HepG2 (cell line): ENCODE results near the gene EPG5. TPM values are rescaled to one million over a fixed set of nuclear protein-coding genes. Genes with fewer than 3 reads are reported as not detected.

Experiments
- ATAC-seq: fragments of 200-7000 bp; cut with Tn5 transposase; 3 replicates; pipeline ENCODE4 v1.9.1; 2020; ENCODE audit warnings: mild to moderate bottlenecking, moderate library complexity
- BruUV-seq: library from RNA; stranded (reverse); fragments of 400-500 nt; replicated peaks from 2 replicates; lab custom pipeline; 2021; lab: Mats Ljungman, UMichigan
- CTCF ChIA-PET: fragments of 300-600 bp; formaldehyde crosslinking; extraction: SDS; loops from one replicate; lab custom pipeline; 2021; ENCODE audit warnings: low total read pairs, inconsistent platforms, low intra/inter-chr PET ratio; lab: Yijun Ruan, JAX
- POLR2A ChIA-PET: fragments of 350-600 bp; sonication (Branson Sonifier 250); formaldehyde crosslinking; loops from one replicate; lab custom pipeline; 2020; ENCODE audit warnings: antibody characterized with exemption, inconsistent platforms; lab: Yijun Ruan, JAX
- DNase-seq: peaks from one replicate; pipeline ENCODE4 v3.0.0-alpha.2; 2015; ENCODE audit warnings: low spot score
- FAIRE-seq: peaks from 3 replicates; lab custom pipeline; 2011; peaks lifted over from hg19 to GRCh38; lab: Jason Lieb, UNC
- H2AFZ ChIP-seq: one replicate; pipeline ENCODE4 v1.6.1; 2011; ENCODE audit warnings: low read length, inconsistent platforms
- H3K27ac ChIP-seq: fragments of 300-600 bp; 3 replicates; pipeline ENCODE4 v1.8.0; 2011; ENCODE audit warnings: mixed run types, mild to moderate bottlenecking, mixed read lengths, low read length, inconsistent platforms; ENCODE audit not compliant: insufficient read depth; ENCODE audit errors: extremely low read length
- H3K27me3 ChIP-seq, 2 experiments: fragments of 200-600 bp in 1 of 2; 2 replicates in 1 of 2; 3 replicates in 1 of 2; pipeline versions ENCODE4 v1.6.0 to v1.8.0; 2011; ENCODE audit warnings: low read length in 2 of 2, mild to moderate bottlenecking in 2 of 2, moderate library complexity in 2 of 2, inconsistent platforms in 1 of 2; ENCODE audit not compliant: insufficient read depth in 2 of 2, control insufficient read depth in 1 of 2
- H3K36me3 ChIP-seq, 2 experiments: fragments of 200-600 bp in 1 of 2; replicated peaks in 1 of 2; 2 replicates in 1 of 2; 3 replicates in 1 of 2; pipeline versions ENCODE4 v1.5.1 to v1.8.0; 2011; ENCODE audit warnings: low read length in 2 of 2, inconsistent platforms in 1 of 2; ENCODE audit not compliant: insufficient read depth in 2 of 2, control insufficient read depth in 1 of 2
- H3K4me1 ChIP-seq: 2 replicates; pipeline ENCODE4 v1.5.1; 2012; ENCODE audit warnings: low read length, inconsistent platforms; ENCODE audit not compliant: insufficient read depth
- H3K4me2 ChIP-seq: 2 replicates; pipeline ENCODE4 v1.6.0; 2011; ENCODE audit warnings: low read depth, low read length, inconsistent platforms
- H3K4me3 ChIP-seq, 3 experiments: fragments of 200-600 bp in 1 of 3; sonication (generic), shearing (Covaris generic) in 1 of 3; replicated peaks in 1 of 3; 2 replicates each; pipeline ENCODE4 v1.5.1; 2011 to 2016; ENCODE audit warnings: low read length in 3 of 3, inconsistent platforms in 2 of 3, low read depth in 2 of 3, mild to moderate bottlenecking in 2 of 3, control low read depth in 1 of 3, mixed read lengths in 1 of 3; ENCODE audit not compliant: insufficient read depth in 1 of 3
- H3K79me2 ChIP-seq: one replicate; pipeline ENCODE4 v1.6.1; 2011; ENCODE audit warnings: low read length, inconsistent platforms; ENCODE audit not compliant: insufficient read depth
- H3K9ac ChIP-seq: 2 replicates; pipeline ENCODE4 v1.6.0; 2011; ENCODE audit warnings: mild to moderate bottlenecking, low read depth, low read length, inconsistent platforms; ENCODE audit not compliant: insufficient read depth
- H3K9me3 ChIP-seq: 2 replicates; pipeline ENCODE4 v1.5.1; 2012; ENCODE audit warnings: mild to moderate bottlenecking, low read length
- H4K20me1 ChIP-seq: 2 replicates; pipeline ENCODE4 v1.6.0; 2011; ENCODE audit warnings: inconsistent platforms, mild to moderate bottlenecking, low read length, moderate library complexity; ENCODE audit not compliant: insufficient read depth
- JARID2 ChIP-seq: sonication (generic); formaldehyde crosslinking; IDR thresholded peaks from 2 replicates; pipeline ENCODE4 v1.8.1; 2023; ENCODE audit warnings: missing genetic modification reagents, inconsistent platforms; ENCODE audit not compliant: insufficient replicate concordance
- KAT8 ChIP-seq: IDR thresholded peaks from 2 replicates; pipeline ENCODE4 v1.6.1; 2016; ENCODE audit warnings: missing genetic modification reagents, missing compliant biosample characterization
- PHB2 ChIP-seq: fragments of 450-650 bp; IDR thresholded peaks from 2 replicates; pipeline ENCODE4 v1.6.1; 2018; ENCODE audit not compliant: partially characterized antibody
- ZNF3 ChIP-seq: IDR thresholded peaks from 2 replicates; pipeline ENCODE4 v1.7.0; 2017; ENCODE audit warnings: inconsistent platforms
- ZNF432 ChIP-seq: sonication (generic); formaldehyde crosslinking; IDR thresholded peaks from 2 replicates; pipeline ENCODE4 v1.5.0; 2020; ENCODE audit warnings: missing genetic modification reagents, mild to moderate bottlenecking, borderline replicate concordance
- ZNF569 ChIP-seq: sonication (generic); formaldehyde crosslinking; IDR thresholded peaks from 2 replicates; pipeline ENCODE4 v1.5.0; 2020; ENCODE audit warnings: mild to moderate bottlenecking, missing genetic modification reagents, moderate library complexity, borderline replicate concordance
- ZNF788 ChIP-seq: sonication (generic); formaldehyde crosslinking; IDR thresholded peaks from 2 replicates; pipeline ENCODE4 v1.5.0; 2020; ENCODE audit warnings: mild to moderate bottlenecking, missing genetic modification reagents, borderline replicate concordance
- ZNF790 ChIP-seq: sonication (generic); formaldehyde crosslinking; IDR thresholded peaks from 2 replicates; pipeline ENCODE4 v1.8.0; 2022; ENCODE audit warnings: missing genetic modification reagents, mild to moderate bottlenecking, borderline replicate concordance
- WGBS: methylation state at CpG from one replicate; pipeline ENCODE4 v1.1.6; 2017; ENCODE audit warnings: low lambda C conversion rate; 5-methylcytosine and 5-hydroxymethylcytosine counted together
- in situ Hi-C: cut with HindIII; loops from 2 replicates; pipeline ENCODE4 v1.10.0; 2017; ENCODE audit warnings: low pct_unique_long_range_greater_than_20kb; ENCODE audit not compliant: extremely low pct_ligation_motif_present
- intact Hi-C: fragments of 100-400 bp; cut with micrococcal nuclease; formaldehyde crosslinking; loops from one replicate; pipeline ENCODE4 v1.10.0; 2022; ENCODE audit not compliant: unreplicated experiment
- polyA plus RNA-seq, 8 experiments: library from polyadenylated mRNA; depleted of rRNA in 3 of 8; stranded (reverse) in 7 of 8; unstranded in 1 of 8; fragments of >200 nt; fragmentation: Illumina TruSeq in 4 of 8; extraction: Trizol in 4 of 8; gene quantifications; 2 replicates each; pipeline versions ENCODE4 v1.2.1 to v1.2.3, GENCODE V29; 2011 to 2016; ENCODE audit warnings: low read depth in 4 of 8, missing spikeins in 1 of 8, mixed read lengths in 1 of 8; ENCODE audit not compliant: insufficient read depth in 1 of 8
- total RNA-seq, 5 experiments: library from RNA; depleted of rRNA; stranded (reverse); fragments of >200 nt; fragmentation: Illumina TruSeq; extraction: Trizol; gene quantifications; 2 replicates each; pipeline ENCODE4 v1.2.3, GENCODE V29; 2016; ENCODE audit warnings: low read depth in 1 of 5
- TF ChIP-seq, protein P1 (sequence below): sonication (generic); formaldehyde crosslinking; IDR thresholded peaks from 2 replicates; pipeline ENCODE4 v1.5.0; 2020; ENCODE audit warnings: mild to moderate bottlenecking, missing genetic modification reagents
- TF ChIP-seq, protein P2 (sequence below): sonication (generic); formaldehyde crosslinking; IDR thresholded peaks from 2 replicates; pipeline ENCODE4 v1.4.0; 2020; ENCODE audit warnings: missing genetic modification reagents, borderline replicate concordance
- TF ChIP-seq, protein P3 (sequence below): sonication (generic); formaldehyde crosslinking; IDR thresholded peaks from 2 replicates; pipeline ENCODE4 v1.4.0; 2020; ENCODE audit warnings: missing genetic modification reagents
- TF ChIP-seq, protein P4 (sequence below): sonication (generic); formaldehyde crosslinking; IDR thresholded peaks from 2 replicates; pipeline ENCODE4 v1.4.0; 2020; ENCODE audit warnings: low read depth, mild to moderate bottlenecking, missing genetic modification reagents
- TF ChIP-seq, protein P5 (sequence below): sonication (generic); formaldehyde crosslinking; IDR thresholded peaks from 2 replicates; pipeline ENCODE4 v1.9.0; 2021; ENCODE audit warnings: missing genetic modification reagents, mild to moderate bottlenecking, borderline replicate concordance

The EPG5 gene
- total and polyA plus RNA-seq, 2 of the 13 experiments (the other 11 are each of a cell fraction or from before 2014, with no cell fraction given), result 6.7 to 9.3 TPM

DNA sequence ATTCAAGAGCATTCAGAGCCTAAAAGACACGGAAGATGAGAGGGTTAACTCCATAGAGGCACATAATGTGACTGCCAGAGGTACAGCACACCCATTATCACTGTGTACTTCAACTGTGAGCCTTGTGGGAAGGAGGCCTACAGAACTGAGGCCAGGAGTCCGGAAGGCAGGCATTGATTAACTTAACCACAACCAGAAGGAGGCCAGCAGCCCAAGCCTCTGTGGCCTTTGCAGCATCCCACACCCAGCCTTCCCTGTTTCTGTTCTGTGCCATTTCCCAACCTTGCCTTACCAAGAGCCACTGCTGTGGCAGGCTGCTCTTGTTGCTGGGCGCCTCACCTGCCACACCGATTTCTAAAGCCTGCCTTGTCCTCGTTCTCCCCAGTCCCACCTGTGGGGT is 114.5 kb downstream of the EPG5 start:
- in situ Hi-C loops, result no loop called here
- WGBS, result 98% methylated on average over 5 of the region's 5 CpGs
- H3K4me3 ChIP-seq, result no peak overlapping the region
- no peaks in the 10 kb centered on the region for H3K79me2 ChIP-seq
- no peak overlapping the region for H3K4me2 ChIP-seq
- H3K9ac ChIP-seq, result no peak overlapping the region
- no peaks in the 10 kb centered on the region for H4K20me1 ChIP-seq
- intact Hi-C loops, result no loop called here
- CTCF ChIA-PET, result no interaction called here
- ATAC-seq (no peak), DNase-seq (no peak), FAIRE-seq (no peak)
- H3K27ac ChIP-seq, result no peak overlapping the region
- peaks cover 3 to 51% of the 10 kb centered on the region in 2 experiments; a peak in 3 of 5 replicates for H3K36me3 ChIP-seq
- no peaks in the 10 kb centered on the region for H3K9me3 ChIP-seq
- no peaks in the 10 kb centered on the region for H3K4me1 ChIP-seq
- POLR2A ChIA-PET, result no interaction called here
- no peaks in the 10 kb centered on the region for H3K27me3 ChIP-seq
- H2AFZ ChIP-seq, result no peak overlapping the region
- no TSS peak for BruUV-seq
- TF ChIP-seq, protein P1, sequence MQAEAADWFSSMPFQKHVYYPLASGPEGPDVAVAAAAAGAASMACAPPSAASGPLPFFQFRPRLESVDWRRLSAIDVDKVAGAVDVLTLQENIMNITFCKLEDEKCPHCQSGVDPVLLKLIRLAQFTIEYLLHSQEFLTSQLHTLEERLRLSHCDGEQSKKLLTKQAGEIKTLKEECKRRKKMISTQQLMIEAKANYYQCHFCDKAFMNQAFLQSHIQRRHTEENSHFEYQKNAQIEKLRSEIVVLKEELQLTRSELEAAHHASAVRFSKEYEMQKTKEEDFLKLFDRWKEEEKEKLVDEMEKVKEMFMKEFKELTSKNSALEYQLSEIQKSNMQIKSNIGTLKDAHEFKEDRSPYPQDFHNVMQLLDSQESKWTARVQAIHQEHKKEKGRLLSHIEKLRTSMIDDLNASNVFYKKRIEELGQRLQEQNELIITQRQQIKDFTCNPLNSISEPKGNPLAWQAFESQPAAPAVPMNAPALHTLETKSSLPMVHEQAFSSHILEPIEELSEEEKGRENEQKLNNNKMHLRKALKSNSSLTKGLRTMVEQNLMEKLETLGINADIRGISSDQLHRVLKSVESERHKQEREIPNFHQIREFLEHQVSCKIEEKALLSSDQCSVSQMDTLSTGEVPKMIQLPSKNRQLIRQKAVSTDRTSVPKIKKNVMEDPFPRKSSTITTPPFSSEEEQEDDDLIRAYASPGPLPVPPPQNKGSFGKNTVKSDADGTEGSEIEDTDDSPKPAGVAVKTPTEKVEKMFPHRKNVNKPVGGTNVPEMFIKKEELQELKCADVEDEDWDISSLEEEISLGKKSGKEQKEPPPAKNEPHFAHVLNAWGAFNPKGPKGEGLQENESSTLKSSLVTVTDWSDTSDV (CRISPR knock-in tag), result no peak
- TF ChIP-seq, protein P2, sequence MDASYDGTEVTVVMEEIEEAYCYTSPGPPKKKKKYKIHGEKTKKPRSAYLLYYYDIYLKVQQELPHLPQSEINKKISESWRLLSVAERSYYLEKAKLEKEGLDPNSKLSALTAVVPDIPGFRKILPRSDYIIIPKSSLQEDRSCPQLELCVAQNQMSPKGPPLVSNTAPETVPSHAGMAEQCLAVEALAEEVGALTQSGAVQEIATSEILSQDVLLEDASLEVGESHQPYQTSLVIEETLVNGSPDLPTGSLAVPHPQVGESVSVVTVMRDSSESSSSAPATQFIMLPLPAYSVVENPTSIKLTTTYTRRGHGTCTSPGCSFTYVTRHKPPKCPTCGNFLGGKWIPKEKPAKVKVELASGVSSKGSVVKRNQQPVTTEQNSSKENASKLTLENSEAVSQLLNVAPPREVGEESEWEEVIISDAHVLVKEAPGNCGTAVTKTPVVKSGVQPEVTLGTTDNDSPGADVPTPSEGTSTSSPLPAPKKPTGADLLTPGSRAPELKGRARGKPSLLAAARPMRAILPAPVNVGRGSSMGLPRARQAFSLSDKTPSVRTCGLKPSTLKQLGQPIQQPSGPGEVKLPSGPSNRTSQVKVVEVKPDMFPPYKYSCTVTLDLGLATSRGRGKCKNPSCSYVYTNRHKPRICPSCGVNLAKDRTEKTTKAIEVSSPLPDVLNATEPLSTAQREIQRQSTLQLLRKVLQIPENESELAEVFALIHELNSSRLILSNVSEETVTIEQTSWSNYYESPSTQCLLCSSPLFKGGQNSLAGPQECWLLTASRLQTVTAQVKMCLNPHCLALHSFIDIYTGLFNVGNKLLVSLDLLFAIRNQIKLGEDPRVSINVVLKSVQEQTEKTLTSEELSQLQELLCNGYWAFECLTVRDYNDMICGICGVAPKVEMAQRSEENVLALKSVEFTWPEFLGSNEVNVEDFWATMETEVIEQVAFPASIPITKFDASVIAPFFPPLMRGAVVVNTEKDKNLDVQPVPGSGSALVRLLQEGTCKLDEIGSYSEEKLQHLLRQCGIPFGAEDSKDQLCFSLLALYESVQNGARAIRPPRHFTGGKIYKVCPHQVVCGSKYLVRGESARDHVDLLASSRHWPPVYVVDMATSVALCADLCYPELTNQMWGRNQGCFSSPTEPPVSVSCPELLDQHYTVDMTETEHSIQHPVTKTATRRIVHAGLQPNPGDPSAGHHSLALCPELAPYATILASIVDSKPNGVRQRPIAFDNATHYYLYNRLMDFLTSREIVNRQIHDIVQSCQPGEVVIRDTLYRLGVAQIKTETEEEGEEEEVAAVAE, result no peak
- TF ChIP-seq, protein P3, sequence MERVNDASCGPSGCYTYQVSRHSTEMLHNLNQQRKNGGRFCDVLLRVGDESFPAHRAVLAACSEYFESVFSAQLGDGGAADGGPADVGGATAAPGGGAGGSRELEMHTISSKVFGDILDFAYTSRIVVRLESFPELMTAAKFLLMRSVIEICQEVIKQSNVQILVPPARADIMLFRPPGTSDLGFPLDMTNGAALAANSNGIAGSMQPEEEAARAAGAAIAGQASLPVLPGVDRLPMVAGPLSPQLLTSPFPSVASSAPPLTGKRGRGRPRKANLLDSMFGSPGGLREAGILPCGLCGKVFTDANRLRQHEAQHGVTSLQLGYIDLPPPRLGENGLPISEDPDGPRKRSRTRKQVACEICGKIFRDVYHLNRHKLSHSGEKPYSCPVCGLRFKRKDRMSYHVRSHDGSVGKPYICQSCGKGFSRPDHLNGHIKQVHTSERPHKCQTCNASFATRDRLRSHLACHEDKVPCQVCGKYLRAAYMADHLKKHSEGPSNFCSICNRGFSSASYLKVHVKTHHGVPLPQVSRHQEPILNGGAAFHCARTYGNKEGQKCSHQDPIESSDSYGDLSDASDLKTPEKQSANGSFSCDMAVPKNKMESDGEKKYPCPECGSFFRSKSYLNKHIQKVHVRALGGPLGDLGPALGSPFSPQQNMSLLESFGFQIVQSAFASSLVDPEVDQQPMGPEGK, result no peak
- TF ChIP-seq, protein P4, sequence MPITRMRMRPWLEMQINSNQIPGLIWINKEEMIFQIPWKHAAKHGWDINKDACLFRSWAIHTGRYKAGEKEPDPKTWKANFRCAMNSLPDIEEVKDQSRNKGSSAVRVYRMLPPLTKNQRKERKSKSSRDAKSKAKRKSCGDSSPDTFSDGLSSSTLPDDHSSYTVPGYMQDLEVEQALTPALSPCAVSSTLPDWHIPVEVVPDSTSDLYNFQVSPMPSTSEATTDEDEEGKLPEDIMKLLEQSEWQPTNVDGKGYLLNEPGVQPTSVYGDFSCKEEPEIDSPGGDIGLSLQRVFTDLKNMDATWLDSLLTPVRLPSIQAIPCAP (CRISPR knock-in tag), result no peak
- TF ChIP-seq ZNF569 (no peak), JARID2 (CRISPR knock-in tag) (no peak), ZNF790 (CRISPR knock-in tag) (no peak), KAT8 (CRISPR knock-in tag) (no peak), ZNF788 (CRISPR knock-in tag) (no peak), ZNF432 (CRISPR knock-in tag) (no peak), PHB2 (no peak), ZNF3 (no peak)
- TF ChIP-seq, protein P5, sequence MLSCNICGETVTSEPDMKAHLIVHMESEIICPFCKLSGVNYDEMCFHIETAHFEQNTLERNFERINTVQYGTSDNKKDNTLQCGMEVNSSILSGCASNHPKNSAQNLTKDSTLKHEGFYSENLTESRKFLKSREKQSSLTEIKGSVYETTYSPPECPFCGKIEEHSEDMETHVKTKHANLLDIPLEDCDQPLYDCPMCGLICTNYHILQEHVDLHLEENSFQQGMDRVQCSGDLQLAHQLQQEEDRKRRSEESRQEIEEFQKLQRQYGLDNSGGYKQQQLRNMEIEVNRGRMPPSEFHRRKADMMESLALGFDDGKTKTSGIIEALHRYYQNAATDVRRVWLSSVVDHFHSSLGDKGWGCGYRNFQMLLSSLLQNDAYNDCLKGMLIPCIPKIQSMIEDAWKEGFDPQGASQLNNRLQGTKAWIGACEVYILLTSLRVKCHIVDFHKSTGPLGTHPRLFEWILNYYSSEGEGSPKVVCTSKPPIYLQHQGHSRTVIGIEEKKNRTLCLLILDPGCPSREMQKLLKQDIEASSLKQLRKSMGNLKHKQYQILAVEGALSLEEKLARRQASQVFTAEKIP (CRISPR knock-in tag), result no peak
